ENCODE data around the gene VDAC1. TPM values are rescaled to one million over a fixed set of nuclear protein-coding genes. Genes with fewer than 3 reads are reported as not detected.
A peak's percentile ranks its signal among the peaks of the same experiment; 100 is the strongest.

Gene VDAC1
- total and polyA plus RNA-seq, 3 experiments from 2014 or later = 92.8 to 422 (median 409) TPM

DNA sequence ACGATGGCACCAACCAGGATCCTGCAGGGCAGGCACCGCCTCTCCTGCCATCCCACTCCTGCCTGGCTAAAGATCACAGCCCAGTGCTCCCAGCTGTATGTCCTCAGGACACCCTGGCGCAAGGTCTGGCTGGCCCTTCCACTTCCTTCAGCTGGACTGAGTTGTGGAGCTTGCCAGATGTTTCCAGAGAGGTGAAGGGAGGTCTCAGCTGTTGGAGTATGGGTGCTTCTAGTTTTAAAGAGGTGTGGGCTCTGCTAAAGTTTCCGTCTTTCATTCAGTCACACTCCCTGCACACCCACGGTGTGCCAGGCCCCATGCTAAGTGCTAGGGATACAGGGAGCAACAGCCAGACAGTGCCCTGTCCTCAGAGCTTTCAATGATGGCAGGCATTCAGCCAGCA lies 70.5 kb downstream of the VDAC1 start:
- H3K4me1 Mint-ChIP-seq = peaks cover 17 to 23% (median 19%) of the 10 kb centered on the region in 3 donors
- H3K4me3 ChIP-seq (ENCODE audit: low read length) = no peak overlapping the region
- no peaks in the 10 kb centered on the region for H3K9me3 Mint-ChIP-seq
- ChIA-PET POLR2A (no interaction called here), CTCF (no interaction called here)
- no peak overlapping the region for H3K27ac Mint-ChIP-seq
- no peaks in the 10 kb centered on the region for H3K36me3 ChIP-seq (ENCODE audit: insufficient read depth, low read length)
- no peak overlapping the region for H3K27ac ChIP-seq (ENCODE audit: low read depth, low read length)
- H3K4me1 ChIP-seq (ENCODE audit: insufficient read depth, low read length) = peaks cover 18% of the 10 kb centered on the region
- H3K36me3 Mint-ChIP-seq = no peaks in the 10 kb centered on the region
- no peak overlapping the region for H3K4me3 Mint-ChIP-seq
- no peaks in the 10 kb centered on the region for H3K9me3 ChIP-seq (ENCODE audit: low read length)
- H3K27me3 ChIP-seq (ENCODE audit: insufficient read depth, low read length, poor library complexity, severe bottlenecking) = no peaks in the 10 kb centered on the region
- no peaks in the 10 kb centered on the region for H3K27me3 Mint-ChIP-seq
- no peak for DNase-seq

DNA sequence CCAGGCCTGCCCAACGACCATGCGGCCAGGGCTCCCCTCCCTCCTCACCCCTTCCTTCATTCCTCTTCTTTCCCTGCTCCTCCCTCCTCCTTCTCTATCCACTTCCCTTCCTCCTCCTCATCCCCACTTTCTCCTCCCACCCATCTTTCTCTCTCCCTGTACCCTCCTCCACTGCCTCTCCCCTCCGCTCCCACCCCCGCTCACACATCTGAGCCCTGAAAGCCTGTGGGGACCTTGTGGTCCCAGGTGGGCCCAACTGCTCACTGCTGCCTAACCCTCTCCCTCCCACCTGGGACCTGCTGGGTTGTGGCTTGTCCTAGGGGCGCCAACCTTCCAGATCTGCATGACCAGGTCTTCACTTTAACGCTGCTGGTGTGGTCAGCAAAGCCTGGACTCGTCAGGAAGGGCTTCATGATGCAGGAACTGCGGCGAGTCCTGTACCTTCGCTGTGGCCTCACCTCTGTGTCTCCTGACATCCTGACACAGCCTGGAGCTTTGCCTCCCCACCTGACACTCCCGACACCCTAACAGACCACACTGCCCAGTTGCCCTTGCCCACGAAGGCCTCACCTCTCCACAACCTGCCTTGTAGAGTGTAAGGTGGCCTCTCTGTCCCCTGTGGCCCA lies 71.0 kb downstream of the VDAC1 start:
- CTCF ChIA-PET = no interaction called here
- Histone ChIP-seq H3K36me3 (ENCODE audit: insufficient read depth, low read length) (no peaks in the 10 kb centered on the region), H3K9me3 (ENCODE audit: low read length) (no peaks in the 10 kb centered on the region), H3K4me1 (ENCODE audit: insufficient read depth, low read length) (peaks cover 18% of the 10 kb centered on the region), H3K27ac (ENCODE audit: low read depth, low read length) (no peak overlapping the region), H3K27me3 (ENCODE audit: insufficient read depth, low read length, poor library complexity, severe bottlenecking) (no peaks in the 10 kb centered on the region), H3K4me3 (ENCODE audit: low read length) (no peak overlapping the region)
- H3K27ac Mint-ChIP-seq = no peak overlapping the region
- H3K36me3 Mint-ChIP-seq = no peaks in the 10 kb centered on the region
- POLR2A ChIA-PET = no interaction called here
- H3K4me1 Mint-ChIP-seq = peaks cover 17 to 26% (median 19%) of the 10 kb centered on the region in 3 donors
- no peak for DNase-seq
- H3K4me3 Mint-ChIP-seq = no peak overlapping the region
- no peaks in the 10 kb centered on the region for H3K27me3 Mint-ChIP-seq
- H3K9me3 Mint-ChIP-seq = no peaks in the 10 kb centered on the region

DNA sequence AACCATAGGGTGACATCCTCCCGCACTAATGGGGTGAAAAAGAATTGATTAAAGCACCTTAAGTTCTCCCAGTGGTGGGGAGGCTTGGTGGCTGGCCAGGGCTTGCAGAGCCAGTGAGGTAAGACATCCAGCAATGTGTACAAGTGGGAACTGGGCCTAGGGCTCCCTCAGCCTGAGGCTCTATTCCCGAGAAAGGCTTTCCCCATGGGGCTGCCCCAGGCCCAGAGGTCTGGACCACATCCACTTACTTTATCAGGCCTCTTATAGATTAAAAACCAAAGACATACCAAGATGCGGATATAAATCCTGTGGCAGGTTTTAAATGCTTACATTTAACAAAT lies 71.6 kb downstream of the VDAC1 start:
- no peak for DNase-seq
- H3K4me3 Mint-ChIP-seq = no peak overlapping the region
- CTCF ChIA-PET = no interaction called here
- Histone ChIP-seq H3K9me3 (ENCODE audit: low read length) (no peaks in the 10 kb centered on the region), H3K4me3 (ENCODE audit: low read length) (no peak overlapping the region), H3K27ac (ENCODE audit: low read depth, low read length) (peak overlapping the region; percentile 20), H3K27me3 (ENCODE audit: insufficient read depth, low read length, poor library complexity, severe bottlenecking) (no peaks in the 10 kb centered on the region), H3K36me3 (ENCODE audit: insufficient read depth, low read length) (no peaks in the 10 kb centered on the region), H3K4me1 (ENCODE audit: insufficient read depth, low read length) (peaks cover 18% of the 10 kb centered on the region)
- peaks cover 17 to 26% (median 19%) of the 10 kb centered on the region in 3 donors for H3K4me1 Mint-ChIP-seq
- H3K27ac Mint-ChIP-seq = no peak overlapping the region
- no peaks in the 10 kb centered on the region for H3K36me3 Mint-ChIP-seq
- H3K27me3 Mint-ChIP-seq = no peaks in the 10 kb centered on the region
- POLR2A ChIA-PET = no interaction called here
- H3K9me3 Mint-ChIP-seq = no peaks in the 10 kb centered on the region

DNA sequence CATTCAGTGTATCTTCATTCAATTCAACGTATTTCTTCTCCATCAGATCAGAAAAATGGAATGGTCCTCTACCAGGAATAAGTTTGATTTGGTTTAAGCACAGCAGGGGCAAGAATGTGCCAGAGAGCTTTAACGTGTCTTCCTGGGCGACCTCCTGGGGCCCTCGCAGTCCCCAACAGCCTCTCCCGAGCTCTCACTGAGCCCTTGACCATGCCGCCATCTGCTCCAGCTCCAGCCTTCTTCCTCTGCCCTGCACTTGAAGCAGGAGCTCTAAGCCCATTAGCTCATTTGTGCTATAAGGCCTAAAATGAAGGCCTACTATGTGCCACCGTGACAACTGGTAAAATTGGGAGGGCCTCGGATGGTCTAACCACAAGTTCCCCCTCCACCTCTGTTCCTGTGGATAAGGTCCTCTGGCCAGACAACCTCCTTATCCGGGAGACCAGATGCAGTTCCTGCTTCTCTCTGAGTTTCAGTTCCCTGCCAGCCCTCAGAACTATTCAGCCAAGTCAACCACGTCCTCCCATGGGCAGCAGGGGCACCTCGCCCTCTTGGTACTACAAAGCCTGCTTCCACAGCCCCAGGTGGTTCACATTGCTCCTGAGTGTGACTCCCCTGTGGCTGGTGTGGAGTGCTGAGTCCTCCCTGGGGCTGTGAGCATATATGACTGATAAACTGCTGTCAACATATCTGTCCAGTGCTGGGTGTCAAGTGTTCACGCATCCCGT lies 72.2 kb downstream of the VDAC1 start:
- H3K27ac ChIP-seq (ENCODE audit: low read depth, low read length) = peak overlapping the region; percentile 20
- H3K27me3 Mint-ChIP-seq = no peaks in the 10 kb centered on the region
- H3K36me3 ChIP-seq (ENCODE audit: insufficient read depth, low read length) = no peaks in the 10 kb centered on the region
- POLR2A ChIA-PET = no interaction called here
- no peaks in the 10 kb centered on the region for H3K9me3 ChIP-seq (ENCODE audit: low read length)
- H3K4me1 Mint-ChIP-seq = peaks cover 17 to 26% (median 19%) of the 10 kb centered on the region in 3 donors
- no peak for DNase-seq
- no peaks in the 10 kb centered on the region for H3K27me3 ChIP-seq (ENCODE audit: insufficient read depth, low read length, poor library complexity, severe bottlenecking)
- H3K4me1 ChIP-seq (ENCODE audit: insufficient read depth, low read length) = peaks cover 18% of the 10 kb centered on the region
- H3K4me3 ChIP-seq (ENCODE audit: low read length) = no peak overlapping the region
- no peak overlapping the region for H3K4me3 Mint-ChIP-seq
- peak overlapping the region in 2 of 8 donors; percentile 11 to 51 for H3K27ac Mint-ChIP-seq
- no peaks in the 10 kb centered on the region for H3K9me3 Mint-ChIP-seq
- H3K36me3 Mint-ChIP-seq = no peaks in the 10 kb centered on the region
- CTCF ChIA-PET = no interaction called here

DNA sequence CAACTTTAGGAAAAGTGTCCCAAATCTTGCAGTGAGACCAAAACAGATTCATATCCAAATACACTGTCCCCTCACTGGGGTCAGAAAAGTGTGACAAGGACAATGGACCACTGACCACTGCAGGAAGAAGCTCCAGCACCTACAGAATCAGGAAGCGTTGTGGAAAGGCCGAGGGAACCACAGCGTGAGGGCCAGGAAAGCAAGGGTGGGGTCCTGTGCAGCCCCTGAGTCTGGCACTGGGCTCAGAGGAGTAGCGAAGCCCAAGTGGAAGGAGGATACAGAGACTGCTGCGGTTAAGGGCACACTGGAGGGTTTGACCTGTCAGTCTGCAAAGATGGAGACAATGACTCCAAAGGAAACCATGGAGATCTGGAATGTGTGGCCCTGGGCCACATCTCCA lies 73.2 kb downstream of the VDAC1 start:
- ChIA-PET POLR2A (interaction anchor here (1.2 kb wide), 1 partner anchor 74 kb away, joined by 4 read pairs; the partner anchor contains the start of gene VDAC1), CTCF (no interaction called here)
- H3K27me3 Mint-ChIP-seq = no peaks in the 10 kb centered on the region
- peak overlapping the region in 4 of 8 donors; percentile 36 to 91 (median 70) for H3K27ac Mint-ChIP-seq
- no peak overlapping the region for H3K27ac ChIP-seq (ENCODE audit: low read depth, low read length)
- peaks cover 17 to 26% (median 19%) of the 10 kb centered on the region in 3 donors for H3K4me1 Mint-ChIP-seq
- H3K9me3 ChIP-seq (ENCODE audit: low read length) = no peaks in the 10 kb centered on the region
- no peaks in the 10 kb centered on the region for H3K36me3 Mint-ChIP-seq
- peaks cover 18% of the 10 kb centered on the region for H3K4me1 ChIP-seq (ENCODE audit: insufficient read depth, low read length)
- no peaks in the 10 kb centered on the region for H3K36me3 ChIP-seq (ENCODE audit: insufficient read depth, low read length)
- no peak for DNase-seq
- H3K4me3 ChIP-seq (ENCODE audit: low read length) = no peak overlapping the region
- H3K4me3 Mint-ChIP-seq = no peak overlapping the region
- H3K9me3 Mint-ChIP-seq = no peaks in the 10 kb centered on the region
- no peaks in the 10 kb centered on the region for H3K27me3 ChIP-seq (ENCODE audit: insufficient read depth, low read length, poor library complexity, severe bottlenecking)

DNA sequence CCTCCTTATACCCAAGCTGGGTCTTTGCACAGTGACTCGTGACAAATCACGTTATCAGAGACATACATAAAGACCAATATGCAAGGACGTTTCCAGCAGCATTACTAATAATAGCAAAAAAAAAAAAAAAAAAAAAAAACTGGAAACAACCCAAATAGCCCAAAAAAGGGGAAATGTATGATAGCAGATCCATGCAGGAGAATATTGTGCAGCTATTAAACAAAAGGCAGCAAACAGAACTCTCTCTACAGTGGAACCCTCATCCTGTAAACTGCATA lies 74.0 kb downstream of the VDAC1 start:
- peak overlapping the region; percentile 65 to 92 (median 84) for H3K4me3 Mint-ChIP-seq
- CTCF ChIA-PET = interaction anchor here (1.3 kb wide), 1 partner anchor 11 kb away, joined by 3 read pairs; no protein-coding TSS in a partner anchor
- POLR2A ChIA-PET = interaction anchor here (1.2 kb wide), 1 partner anchor 74 kb away, joined by 4 read pairs; the partner anchor contains the start of gene VDAC1

DNA sequence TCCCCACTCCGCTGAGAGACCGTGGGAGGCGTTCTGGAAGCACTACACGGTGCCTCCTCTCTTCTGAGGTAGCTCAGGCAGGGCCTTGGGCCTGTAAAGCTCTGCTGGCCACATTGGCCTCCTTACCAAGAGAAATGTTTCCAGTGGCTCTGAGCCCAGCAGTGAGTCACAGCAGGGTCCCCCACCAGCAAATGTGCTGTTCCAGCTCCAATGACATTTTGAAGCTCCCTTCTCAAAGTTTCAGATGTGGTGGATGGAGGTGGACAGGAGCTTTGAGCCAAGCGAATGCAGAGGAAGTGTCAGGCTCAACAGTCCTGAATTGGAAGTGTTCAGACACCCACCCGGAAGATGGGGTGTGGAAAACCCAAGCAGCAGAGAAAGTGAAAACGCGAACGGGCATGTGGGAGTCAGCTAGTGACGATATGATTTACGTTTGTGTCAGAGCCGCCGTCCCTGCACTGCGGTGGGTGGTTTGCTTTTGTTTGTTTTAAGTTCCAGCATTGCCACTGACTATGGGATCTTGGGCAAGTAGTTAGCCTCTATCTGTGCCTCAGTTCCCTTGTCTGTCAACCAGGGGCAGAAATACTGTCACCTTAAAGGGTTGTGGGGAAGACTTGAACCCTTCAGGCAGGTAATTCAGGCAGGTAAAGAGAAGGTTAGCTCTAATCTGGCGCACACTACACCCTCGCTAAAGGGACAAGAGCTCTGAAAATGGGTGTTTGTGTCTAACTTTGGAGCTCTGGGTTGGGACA lies 74.5 kb downstream of the VDAC1 start:
- Mint-ChIP-seq H3K36me3 (no peaks in the 10 kb centered on the region), H3K4me1 (peaks cover 17 to 26% (median 19%) of the 10 kb centered on the region in 3 donors), H3K27ac (peak overlapping the region; percentile 48 to 98 (median 92)), H3K9me3 (no peaks in the 10 kb centered on the region), H3K4me3 (peak overlapping the region; percentile 65 to 92 (median 84)), H3K27me3 (peaks cover 0 to under 1% of the 10 kb centered on the region in 2 donors)
- Histone ChIP-seq H3K36me3 (ENCODE audit: insufficient read depth, low read length) (no peaks in the 10 kb centered on the region), H3K9me3 (ENCODE audit: low read length) (no peaks in the 10 kb centered on the region), H3K27me3 (ENCODE audit: insufficient read depth, low read length, poor library complexity, severe bottlenecking) (no peaks in the 10 kb centered on the region), H3K4me1 (ENCODE audit: insufficient read depth, low read length) (peaks cover 18% of the 10 kb centered on the region), H3K4me3 (ENCODE audit: low read length) (peak overlapping the region; percentile 51), H3K27ac (ENCODE audit: low read depth, low read length) (peak overlapping the region; percentile 52)
- DNase-seq = peak; percentile 13 to 64 (median 61)
- CTCF ChIA-PET = interaction anchor here (1.3 kb wide), 1 partner anchor 11 kb away, joined by 3 read pairs; no protein-coding TSS in a partner anchor
- POLR2A ChIA-PET = interaction anchor here (1.2 kb wide), 1 partner anchor 75 kb away, joined by 4 read pairs; the partner anchor contains the start of gene VDAC1

More for the DNA sequence above, 74.0 kb downstream of the VDAC1 start:
- Histone ChIP-seq H3K4me3 (ENCODE audit: low read length) (peak overlapping the region; percentile 51), H3K27me3 (ENCODE audit: insufficient read depth, low read length, poor library complexity, severe bottlenecking) (no peaks in the 10 kb centered on the region), H3K4me1 (ENCODE audit: insufficient read depth, low read length) (peaks cover 18% of the 10 kb centered on the region), H3K36me3 (ENCODE audit: insufficient read depth, low read length) (no peaks in the 10 kb centered on the region), H3K9me3 (ENCODE audit: low read length) (no peaks in the 10 kb centered on the region), H3K27ac (ENCODE audit: low read depth, low read length) (peak overlapping the region; percentile 52)
- H3K27ac Mint-ChIP-seq = peak overlapping the region; percentile 48 to 98 (median 92)
- H3K27me3 Mint-ChIP-seq = no peaks in the 10 kb centered on the region
- H3K4me1 Mint-ChIP-seq = peaks cover 17 to 26% (median 19%) of the 10 kb centered on the region in 3 donors
- H3K36me3 Mint-ChIP-seq = no peaks in the 10 kb centered on the region
- no peak for DNase-seq
- no peaks in the 10 kb centered on the region for H3K9me3 Mint-ChIP-seq
